HG02588 (cell line): ENCODE results near the gene ECM1.

ENCODE experiments used
- ATAC-seq: cut with Tn5 transposase; IDR thresholded peaks from one replicate; pipeline ENCODE4 v1.9.1; 2021; ENCODE audit warnings: mild to moderate bottlenecking, moderate library complexity; ENCODE audit not compliant: unreplicated experiment

The ECM1 gene

GRCh38 chr1:150543500-150544143 is 35.7 kb downstream of the ECM1 start:
- ATAC-seq, result no peak

DNA sequence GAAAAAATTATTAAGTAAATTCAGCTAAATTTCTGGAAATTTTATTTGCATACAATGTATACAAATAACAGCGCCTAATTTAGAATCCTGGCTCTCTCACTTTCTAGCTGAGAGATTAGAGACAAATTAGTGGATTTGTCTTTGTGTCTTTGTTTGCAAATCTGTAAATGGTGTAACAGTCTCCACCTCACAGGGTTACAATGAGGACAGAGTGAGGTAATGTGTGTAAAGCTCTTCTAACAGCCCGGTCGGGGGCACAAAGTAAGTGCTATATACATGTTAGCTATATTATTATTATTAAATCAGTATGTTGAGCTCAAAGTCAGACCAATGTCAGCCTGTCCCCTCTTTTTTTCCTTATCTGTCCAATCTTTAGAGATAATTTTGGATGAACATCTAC is 36.3 kb downstream of the ECM1 start:
- ATAC-seq, result no peak

DNA sequence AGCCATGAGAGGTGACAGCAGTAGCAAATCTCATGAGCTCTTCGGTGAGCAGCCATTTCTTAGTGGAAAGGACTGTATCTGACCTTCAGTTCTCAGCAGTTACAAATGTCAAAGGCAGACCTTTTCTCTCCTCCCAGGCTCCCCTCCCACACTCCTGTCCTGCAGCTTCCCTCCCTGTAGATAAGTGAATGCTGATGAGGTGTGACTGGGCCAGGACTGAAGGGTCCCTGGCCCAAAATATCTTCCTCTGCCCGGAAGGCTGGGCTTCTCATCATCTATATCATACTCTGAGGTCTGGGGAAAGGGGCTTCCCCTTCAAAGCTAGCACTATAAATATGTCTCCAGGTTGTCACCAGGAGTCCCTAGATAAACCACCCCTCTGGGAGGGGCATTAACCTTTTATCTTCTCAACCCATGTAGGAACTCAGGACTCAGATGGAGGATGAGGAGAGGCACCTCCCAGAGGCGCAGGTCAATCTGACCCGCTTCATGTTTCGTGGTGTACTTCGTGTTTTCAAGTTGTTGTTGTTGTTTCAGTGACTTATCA is 37.6 kb downstream of the ECM1 start:
- ATAC-seq, result no peak

GRCh38 chr1:150546294-150546937 is 38.5 kb downstream of the ECM1 start:
- no peak for ATAC-seq

DNA sequence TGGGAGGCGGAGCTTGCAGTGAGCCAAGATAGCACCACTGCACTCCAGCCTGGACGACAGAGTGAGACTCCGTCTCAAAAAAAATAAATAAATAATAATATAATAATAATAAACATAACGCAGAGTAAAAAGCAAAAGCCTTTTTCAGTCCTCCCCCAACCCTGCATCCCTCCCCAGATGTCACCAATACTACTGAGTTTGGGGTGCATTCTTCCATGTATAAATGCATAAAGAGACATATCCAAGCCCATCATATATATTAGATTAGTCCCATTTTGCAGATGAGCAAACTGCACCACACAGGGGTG is 40.4 kb downstream of the ECM1 start:
- no peak for ATAC-seq

GRCh38 chr1:150548632-150549495 is 41.0 kb downstream of the ECM1 start, which contains the start of gene ADAMTSL4:
ADAMTSL4 (plus strand) TSS chr1:150549408; CDS start chr1:150552289, 2,881 bp downstream.
- ATAC-seq, result peak; percentile 54

- ATAC-seq, result no peak
Measured at GRCh38 chr1:150549496-150550221, 41.8 kb downstream of the ECM1 start.

- no peak for ATAC-seq
Measured at GRCh38 chr1:150550222-150551050, 42.5 kb downstream of the ECM1 start.

DNA sequence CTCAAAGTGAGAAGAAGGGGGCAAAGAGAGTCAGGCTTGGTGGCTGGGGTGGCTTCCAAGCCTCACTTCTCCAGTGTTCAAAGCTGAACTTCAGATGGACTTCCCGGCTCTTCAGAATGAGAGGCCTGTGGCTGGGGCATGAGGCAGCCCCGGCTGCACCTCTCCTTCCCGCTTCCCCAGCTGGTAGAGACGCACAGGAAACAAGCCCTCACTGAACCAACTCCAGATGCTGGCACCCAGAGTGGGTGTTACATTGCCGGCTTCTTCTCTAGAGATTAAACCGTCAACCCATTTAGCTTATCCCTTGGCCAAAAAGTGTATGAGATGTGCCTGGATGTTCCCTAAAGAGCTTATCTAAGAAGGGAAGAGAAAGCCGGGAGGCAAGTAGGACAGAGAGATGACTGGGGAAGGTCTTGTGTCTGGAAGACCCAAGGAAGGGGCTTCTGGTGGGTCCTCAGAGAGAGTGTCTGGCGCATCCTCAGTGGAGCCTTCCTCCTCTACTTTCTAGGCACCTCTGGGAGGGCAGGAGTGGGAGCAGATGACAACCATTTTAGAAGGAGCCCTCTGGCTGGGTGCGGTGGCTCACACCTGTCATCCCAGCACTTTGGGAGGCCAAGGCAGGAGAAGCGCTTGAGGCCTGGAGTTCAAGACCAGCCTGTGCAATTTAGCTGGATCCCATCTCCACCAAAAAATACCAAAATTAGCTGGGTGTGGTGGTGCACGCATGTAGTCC is 43.3 kb downstream of the ECM1 start:
- ATAC-seq, result no peak

DNA sequence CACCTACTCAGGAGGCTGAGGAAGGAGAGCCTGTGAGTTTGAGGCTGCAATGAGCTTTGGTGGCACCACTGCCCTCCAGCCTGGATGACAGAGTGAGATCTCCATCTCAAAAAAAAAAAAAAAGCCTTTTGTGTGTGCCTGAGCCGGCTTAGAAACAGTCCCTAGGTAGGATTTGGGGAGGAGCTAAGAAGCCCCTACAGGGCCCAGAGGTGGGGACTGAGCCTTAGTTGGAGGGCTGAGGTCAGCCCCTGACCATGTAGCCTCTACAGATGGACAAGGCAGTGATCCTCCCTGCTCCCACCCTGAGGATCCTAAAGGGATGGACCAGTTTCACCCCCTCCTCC is 43.8 kb downstream of the ECM1 start:
- ATAC-seq, result no peak

DNA sequence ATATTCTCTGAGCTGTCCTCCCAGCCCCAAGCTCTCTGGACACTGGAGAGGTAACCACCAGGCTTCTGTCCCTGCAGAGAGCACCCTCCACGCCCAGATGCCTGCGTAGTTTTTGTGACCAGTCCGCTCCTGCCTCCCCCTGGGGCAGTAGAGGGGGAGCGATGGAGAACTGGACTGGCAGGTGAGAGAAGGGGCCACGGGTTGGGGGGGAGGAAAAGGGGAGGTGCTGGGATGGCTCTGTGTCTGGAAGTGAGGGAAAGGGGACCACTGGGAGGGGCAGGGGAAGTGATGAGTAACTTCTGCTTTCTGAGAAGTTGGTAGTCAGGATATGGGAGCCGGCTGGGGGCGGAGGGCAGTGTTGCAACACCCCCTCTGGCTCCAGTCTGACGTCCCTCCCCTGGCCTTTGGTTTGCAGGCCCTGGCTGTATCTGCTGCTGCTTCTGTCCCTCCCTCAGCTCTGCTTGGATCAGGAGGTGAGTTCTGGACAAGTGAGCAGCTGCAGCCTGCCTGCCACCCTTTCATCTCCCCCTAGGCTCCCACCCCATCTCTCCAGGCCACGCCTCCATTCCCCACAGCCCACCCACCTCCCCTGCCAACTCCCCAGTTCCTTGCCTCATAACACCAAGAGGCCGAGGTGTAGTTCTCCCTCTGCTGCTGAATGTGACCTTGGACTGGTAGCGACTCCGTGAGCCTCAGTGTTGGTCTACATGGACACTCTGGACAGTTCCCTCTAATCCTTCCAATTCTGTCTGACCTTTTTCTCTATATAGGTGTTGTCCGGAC is 44.4 kb downstream of the ECM1 start:
- no peak for ATAC-seq

DNA sequence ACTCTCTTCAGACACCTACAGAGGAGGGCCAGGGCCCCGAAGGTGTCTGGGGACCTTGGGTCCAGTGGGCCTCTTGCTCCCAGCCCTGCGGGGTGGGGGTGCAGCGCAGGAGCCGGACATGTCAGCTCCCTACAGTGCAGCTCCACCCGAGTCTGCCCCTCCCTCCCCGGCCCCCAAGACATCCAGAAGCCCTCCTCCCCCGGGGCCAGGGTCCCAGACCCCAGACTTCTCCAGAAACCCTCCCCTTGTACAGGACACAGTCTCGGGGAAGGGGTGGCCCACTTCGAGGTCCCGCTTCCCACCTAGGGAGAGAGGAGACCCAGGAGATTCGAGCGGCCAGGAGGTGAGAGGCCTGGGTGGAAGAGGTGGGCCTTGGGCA is 45.0 kb downstream of the ECM1 start:
- no peak for ATAC-seq

- ATAC-seq, result no peak
Measured at GRCh38 chr1:150553392-150554085, 45.6 kb downstream of the ECM1 start.

GRCh38 chr1:150554086-150554452 is 46.2 kb downstream of the ECM1 start:
- ATAC-seq, result no peak

DNA sequence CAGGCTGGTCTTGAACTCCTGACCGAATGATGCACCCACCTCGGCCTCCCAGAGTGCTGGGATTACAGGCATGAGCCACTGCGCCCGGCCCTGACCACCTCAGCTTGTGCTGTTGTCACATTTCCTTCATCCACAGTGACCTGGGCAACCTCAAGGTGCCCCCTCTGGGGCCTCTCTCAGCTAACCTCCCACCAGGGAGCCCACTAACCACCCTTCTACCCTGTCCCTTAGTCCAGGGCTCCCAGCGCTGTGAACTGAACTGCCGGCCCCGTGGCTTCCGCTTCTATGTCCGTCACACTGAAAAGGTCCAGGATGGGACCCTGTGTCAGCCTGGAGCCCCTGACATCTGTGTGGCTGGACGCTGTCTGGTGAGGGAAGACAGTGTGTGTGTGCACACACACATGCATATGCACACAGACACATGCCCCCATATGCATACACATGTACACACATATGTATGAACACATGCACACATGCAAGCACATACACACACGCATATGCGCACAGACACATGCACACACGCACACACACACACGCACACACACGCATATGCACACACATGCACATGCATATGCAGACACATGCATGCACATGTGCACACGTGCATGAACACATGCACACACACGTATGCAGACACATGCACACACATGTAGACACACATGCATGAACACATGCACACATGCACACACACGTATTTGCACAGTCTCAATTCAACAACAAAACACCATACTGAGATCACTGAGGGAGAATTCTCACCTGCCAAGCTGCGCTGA is 47.5 kb downstream of the ECM1 start:
- ATAC-seq, result no peak

- no peak for ATAC-seq
Measured at GRCh38 chr1:150555971-150556865, 48.3 kb downstream of the ECM1 start.
